Small intestine (tissue), 7 donors: Measurements from ENCODE around the gene MEGF11. TPM values are rescaled to one million over a fixed set of nuclear protein-coding genes. Genes with fewer than 3 reads are reported as not detected.

Source experiments
- DNase-seq, 2 donors: peaks; one replicate each; pipeline versions ENCODE4 v3.0.0 to v3.0.0-alpha.2; 2013
- FAIRE-seq: peaks from 2 replicates; lab custom pipeline; 2012; peaks lifted over from hg19 to GRCh38; lab: Jason Lieb, UNC
- H3K27ac ChIP-seq, 3 donors: one replicate each; pipeline ENCODE4 v1.5.1; 2013; ENCODE audit warnings: low read length in 2 of 3, mild to moderate bottlenecking in 2 of 3, control low read depth in 1 of 3, inconsistent platforms in 1 of 3, low read depth in 1 of 3, moderate library complexity in 1 of 3
- H3K27me3 ChIP-seq, 3 donors: one replicate each; pipeline ENCODE4 v1.6.1; 2013; ENCODE audit warnings: low read length in 3 of 3, inconsistent platforms in 1 of 3; ENCODE audit not compliant: control insufficient read depth in 3 of 3, insufficient read depth in 3 of 3
- H3K36me3 ChIP-seq, 3 donors: one replicate each; pipeline ENCODE4 v1.6.1; 2013; ENCODE audit warnings: low read length in 3 of 3, inconsistent platforms in 1 of 3, low read depth in 1 of 3, mild to moderate bottlenecking in 1 of 3, moderate library complexity in 1 of 3; ENCODE audit not compliant: control insufficient read depth in 3 of 3, insufficient read depth in 2 of 3
- H3K4me1 ChIP-seq, 3 donors: one replicate each; pipeline ENCODE4 v1.6.1; 2013; ENCODE audit warnings: low read length in 2 of 3, inconsistent platforms in 1 of 3, low read depth in 1 of 3, mild to moderate bottlenecking in 1 of 3, moderate library complexity in 1 of 3; ENCODE audit not compliant: control insufficient read depth in 3 of 3, insufficient read depth in 2 of 3
- H3K4me3 ChIP-seq, 3 donors: one replicate each; pipeline ENCODE4 v1.5.1; 2013; ENCODE audit warnings: low read length in 3 of 3, control low read depth in 1 of 3, inconsistent platforms in 1 of 3, low read depth in 1 of 3, mild to moderate bottlenecking in 1 of 3, moderate library complexity in 1 of 3
- H3K9me3 ChIP-seq, 2 donors: one replicate each; pipeline ENCODE4 v1.6.1; 2013; ENCODE audit warnings: low read depth in 1 of 2, low read length in 1 of 2; ENCODE audit not compliant: control insufficient read depth in 2 of 2, insufficient read depth in 1 of 2
- WGBS, 3 donors: extraction: QIAGEN DNeasy Blood & Tissue Kit; methylation state at CpG; one replicate each; pipeline ENCODE4 v1.1.7; 2013; 5-methylcytosine and 5-hydroxymethylcytosine counted together
- polyA plus RNA-seq, 4 donors: library from polyadenylated mRNA; stranded (reverse) in 3 of 4; unstranded in 1 of 4; fragments of 200-250 nt in 3 of 4; fragments of 120-200 nt in 1 of 4; gene quantifications; one replicate each; pipeline versions ENCODE4 v1.2.1 to v1.2.3, GENCODE V29; 2013
- donor health status: healthy with polysubstance abuse.
- donor health status: control.
- donor health status: control.
- donor health status: Bipolar disorder and iron deficiency.
- donor health status: healthy.

MEGF11 gene
- polyA plus RNA-seq, 4 donors: 0.24 to 0.41 TPM; not detected in 2

GRCh38 chr15:65867244-65867643 lies 386.3 kb downstream of the MEGF11 start:
- no peak for FAIRE-seq
- H3K27me3 ChIP-seq: no peaks in the 10 kb centered on the region

GRCh38 chr15:65863106-65863505 lies 390.4 kb downstream of the MEGF11 start:
- Histone ChIP-seq H3K4me1 (no peaks in the 10 kb centered on the region), H3K9me3 (no peaks in the 10 kb centered on the region), H3K27ac (no peak overlapping the region), H3K4me3 (no peak overlapping the region), H3K27me3 (no peaks in the 10 kb centered on the region), H3K36me3 (no peaks in the 10 kb centered on the region)
- FAIRE-seq: no peak
- WGBS, 3 donors: 92 to 94% (median 92%) methylated on average over 6 of the region's 6 CpGs
- no peak for DNase-seq

More at GRCh38 chr15:65867244-65867643, 386.3 kb downstream of the MEGF11 start:
- no peaks in the 10 kb centered on the region for H3K36me3 ChIP-seq
- no peak overlapping the region for H3K4me3 ChIP-seq
- 63 to 87% (median 84%) methylated on average over 3 of the region's 3 CpGs for WGBS, 3 donors
- no peak overlapping the region for H3K27ac ChIP-seq
- no peak for DNase-seq
- peaks cover 0 to 8% (median 8%) of the 10 kb centered on the region in 3 donors for H3K4me1 ChIP-seq
- no peaks in the 10 kb centered on the region for H3K9me3 ChIP-seq

GRCh38 chr15:65862682-65863081 lies 390.9 kb downstream of the MEGF11 start:
- FAIRE-seq (no peak), DNase-seq (peak; percentile 60 to 72)
- Histone ChIP-seq H3K9me3 (no peaks in the 10 kb centered on the region), H3K4me3 (no peak overlapping the region), H3K27ac (no peak overlapping the region), H3K27me3 (no peaks in the 10 kb centered on the region), H3K4me1 (no peaks in the 10 kb centered on the region), H3K36me3 (no peaks in the 10 kb centered on the region)
- 0 to 20% (median 2%) methylated on average over 1 of the region's 1 CpG for WGBS, 3 donors

GRCh38 chr15:65857718-65858402 lies 395.7 kb downstream of the MEGF11 start:
- FAIRE-seq (no peak), DNase-seq (no peak)
- Histone ChIP-seq H3K36me3 (no peaks in the 10 kb centered on the region), H3K27ac (no peak overlapping the region), H3K4me3 (no peak overlapping the region), H3K9me3 (no peaks in the 10 kb centered on the region), H3K4me1 (no peaks in the 10 kb centered on the region), H3K27me3 (no peaks in the 10 kb centered on the region)
- 73 to 91% (median 84%) methylated on average over 5 of the region's 5 CpGs for WGBS, 3 donors

- WGBS, 3 donors: 59 to 69% (median 63%) methylated on average over 12 of the region's 12 CpGs
- DNase-seq: peak; percentile 76 to 81
- no peaks in the 10 kb centered on the region for H3K4me1 ChIP-seq
- no peaks in the 10 kb centered on the region for H3K27me3 ChIP-seq
- no peak for FAIRE-seq
- no peaks in the 10 kb centered on the region for H3K9me3 ChIP-seq
- no peak overlapping the region for H3K27ac ChIP-seq
- no peaks in the 10 kb centered on the region for H3K36me3 ChIP-seq
- no peak overlapping the region for H3K4me3 ChIP-seq
Observed at GRCh38 chr15:65856821-65857455, 396.6 kb downstream of the MEGF11 start.

DNA sequence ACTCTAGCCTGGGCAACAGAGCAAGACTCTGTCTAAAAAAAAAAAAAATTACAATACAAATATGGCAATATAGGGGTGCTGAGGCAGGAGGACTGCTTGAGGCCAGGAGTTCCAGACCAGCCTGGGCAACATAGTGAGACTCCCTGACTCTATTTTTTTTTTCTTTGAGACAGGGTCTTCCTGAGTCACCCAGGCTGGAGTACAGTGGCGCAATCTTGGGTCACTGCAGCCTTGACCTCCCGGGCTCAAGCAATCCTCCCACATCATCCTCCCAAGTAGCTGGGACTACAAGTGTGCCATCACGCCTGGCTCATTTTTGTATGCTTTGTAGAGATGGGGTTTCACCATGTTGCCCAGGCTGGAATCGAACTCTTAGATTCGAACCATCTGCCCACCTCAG lies 401.6 kb downstream of the MEGF11 start:
- Histone ChIP-seq H3K4me3 (no peak overlapping the region), H3K36me3 (no peaks in the 10 kb centered on the region), H3K27me3 (no peaks in the 10 kb centered on the region), H3K27ac (no peak overlapping the region), H3K9me3 (no peaks in the 10 kb centered on the region), H3K4me1 (peaks cover 0 to 7% (median 0%) of the 10 kb centered on the region in 3 donors)
- DNase-seq (no peak), FAIRE-seq (no peak)
- 92 to 93% (median 92%) methylated on average over 5 of the region's 5 CpGs for WGBS, 3 donors

GRCh38 chr15:65847989-65848388 lies 405.6 kb downstream of the MEGF11 start:
- peak; percentile 35 to 72 for DNase-seq
- peak overlapping the region in 1 of 3 donors; percentile 27 for H3K27ac ChIP-seq
- peaks cover 0 to 7% (median 0%) of the 10 kb centered on the region in 3 donors for H3K4me1 ChIP-seq

DNA sequence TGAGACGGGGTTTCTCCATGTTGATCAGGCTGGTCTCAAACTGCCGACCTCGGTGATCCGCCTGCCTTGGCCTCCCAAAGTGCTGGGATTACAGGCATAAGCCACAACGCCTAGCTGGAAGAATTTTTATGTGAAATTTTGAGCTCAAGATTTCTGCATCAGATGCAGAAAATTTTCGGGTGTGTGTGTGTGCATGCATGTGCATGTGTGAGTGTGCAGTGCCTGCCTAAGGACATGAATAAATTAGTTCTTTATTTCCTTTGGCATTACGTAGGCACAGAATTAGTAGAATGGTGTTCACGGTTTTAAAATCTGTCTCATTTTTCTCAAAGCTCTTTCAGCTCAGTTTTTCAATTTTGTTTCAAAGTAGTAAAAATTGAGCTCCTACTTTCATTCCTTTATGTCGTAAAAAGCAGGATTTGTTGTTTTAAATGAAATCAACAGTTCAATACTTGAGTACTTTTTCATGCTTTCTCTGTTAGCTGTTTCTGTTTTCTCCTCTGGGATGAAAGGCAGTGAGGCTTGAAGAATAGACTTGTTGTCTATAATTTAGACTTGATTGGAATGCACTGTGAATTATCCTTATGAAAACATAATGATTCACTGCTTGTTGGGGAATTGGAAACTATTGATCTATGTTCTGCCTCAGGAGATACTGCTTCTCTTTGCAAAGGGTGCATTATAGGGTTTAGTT lies 407.6 kb downstream of the MEGF11 start:
- DNase-seq (no peak), FAIRE-seq (no peak)
- H3K9me3 ChIP-seq: peaks cover 0 to 7% of the 10 kb centered on the region in 2 donors
- whole genome bisulfite sequencing, 3 donors: 79 to 85% (median 84%) methylated on average over 9 of the region's 9 CpGs
- H3K36me3 ChIP-seq: no peaks in the 10 kb centered on the region
- no peaks in the 10 kb centered on the region for H3K27me3 ChIP-seq
- peaks cover 0 to 7% (median 0%) of the 10 kb centered on the region in 3 donors for H3K4me1 ChIP-seq
- no peak overlapping the region for H3K27ac ChIP-seq
- H3K4me3 ChIP-seq: no peak overlapping the region

More at GRCh38 chr15:65847989-65848388, 405.6 kb downstream of the MEGF11 start:
- Histone ChIP-seq H3K36me3 (no peaks in the 10 kb centered on the region), H3K4me3 (no peak overlapping the region), H3K9me3 (peaks cover 0 to 7% of the 10 kb centered on the region in 2 donors), H3K27me3 (no peaks in the 10 kb centered on the region)
- FAIRE-seq: no peak
